Renal cortical epithelial cell (primary cell): ENCODE results near the gene ABL1. TPM values are rescaled to one million over a fixed set of nuclear protein-coding genes. Genes with fewer than 3 reads are reported as not detected.
"Not testable (repeated sequence)": the region's sequence is repeated elsewhere in the genome, so short reads cannot be mapped to it uniquely, and the experiment has no call there.

Experiments used
- DNase-seq: peaks from one replicate; pipeline ENCODE4 v3.0.0-alpha.2; 2011; ENCODE audit warnings: low read depth
- total RNA-seq: library from RNA; depleted of rRNA; stranded (reverse); fragments of >200 nt; gene quantifications from 2 replicates; pipeline ENCODE4 v1.2.3, GENCODE V29; 2014

ABL1 gene
- total RNA-seq: 42.4 and 94.1 TPM in 2 replicates

GRCh38 chr9:130834371-130835336, at the start of gene ABL1:
Gene ABL1 (plus strand): TSS chr9:130835254. CDS start chr9:130835447, 193 bp downstream.
- DNase-seq: peak; percentile 68

- DNase-seq: no peak
Observed at GRCh38 chr9:130785940-130786508, 49.0 kb upstream of the ABL1 start.

DNA sequence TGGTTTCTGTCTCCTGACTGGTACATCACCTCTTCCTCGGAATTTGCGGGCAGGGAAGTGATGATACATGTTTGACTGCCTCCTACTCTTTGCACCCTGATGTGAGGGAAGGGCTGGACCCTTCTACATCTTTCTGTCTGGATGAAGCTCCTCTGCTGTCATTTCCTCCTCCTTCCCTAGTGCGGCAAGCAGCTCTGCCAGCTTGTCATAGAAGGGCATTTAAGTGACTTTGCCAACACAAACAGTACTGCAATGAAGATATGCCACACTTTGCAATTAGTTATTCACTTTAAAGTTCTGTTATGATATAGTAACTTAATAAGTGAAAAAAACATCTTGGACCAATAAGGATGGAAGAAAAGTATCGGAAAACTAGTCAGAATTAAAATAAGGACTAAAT, 48.5 kb upstream of the ABL1 start:
- DNase-seq: no peak

DNA sequence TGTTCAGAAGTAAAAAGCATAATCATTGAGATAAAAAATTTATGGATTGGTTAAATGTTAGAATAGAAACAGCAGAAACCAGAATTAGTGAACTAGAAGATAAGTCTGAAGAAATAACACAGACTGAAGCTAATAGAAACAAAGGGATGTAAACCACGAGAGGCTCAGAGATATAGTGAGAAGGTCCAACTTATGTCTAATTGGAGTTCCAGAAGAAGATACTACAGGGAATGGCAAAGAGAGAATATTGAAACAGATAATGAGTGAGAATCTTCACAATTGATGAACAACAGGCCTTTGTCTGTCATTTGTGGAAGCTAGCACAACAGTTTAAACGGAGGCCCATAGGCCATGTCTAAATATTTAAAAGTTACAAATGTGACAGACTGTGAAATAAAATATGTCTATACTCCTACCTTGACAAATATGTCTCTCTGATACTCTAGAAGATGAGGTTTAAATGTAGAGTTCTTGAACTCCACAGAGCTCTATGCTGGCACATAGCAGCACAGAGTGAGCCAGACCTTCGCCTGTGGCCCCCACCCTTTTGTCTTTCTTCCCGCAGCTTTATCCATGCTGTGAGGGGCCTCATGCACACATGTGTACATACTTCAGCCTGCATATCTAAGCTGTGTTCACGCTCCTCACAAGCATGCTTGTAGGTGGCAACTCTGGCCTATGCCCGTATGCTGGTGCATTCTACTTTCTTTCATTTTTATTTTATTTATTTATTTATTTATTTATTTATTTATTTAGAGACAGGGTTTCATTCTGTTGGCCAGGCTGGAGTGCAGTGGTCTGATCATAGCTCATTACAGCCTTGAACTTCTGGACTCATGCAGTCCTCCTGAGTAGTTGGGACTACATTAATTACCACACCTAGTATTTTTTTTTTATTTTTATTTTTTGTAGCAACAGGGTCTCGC, 45.0 kb upstream of the ABL1 start:
- DNase-seq: no peak

DNA sequence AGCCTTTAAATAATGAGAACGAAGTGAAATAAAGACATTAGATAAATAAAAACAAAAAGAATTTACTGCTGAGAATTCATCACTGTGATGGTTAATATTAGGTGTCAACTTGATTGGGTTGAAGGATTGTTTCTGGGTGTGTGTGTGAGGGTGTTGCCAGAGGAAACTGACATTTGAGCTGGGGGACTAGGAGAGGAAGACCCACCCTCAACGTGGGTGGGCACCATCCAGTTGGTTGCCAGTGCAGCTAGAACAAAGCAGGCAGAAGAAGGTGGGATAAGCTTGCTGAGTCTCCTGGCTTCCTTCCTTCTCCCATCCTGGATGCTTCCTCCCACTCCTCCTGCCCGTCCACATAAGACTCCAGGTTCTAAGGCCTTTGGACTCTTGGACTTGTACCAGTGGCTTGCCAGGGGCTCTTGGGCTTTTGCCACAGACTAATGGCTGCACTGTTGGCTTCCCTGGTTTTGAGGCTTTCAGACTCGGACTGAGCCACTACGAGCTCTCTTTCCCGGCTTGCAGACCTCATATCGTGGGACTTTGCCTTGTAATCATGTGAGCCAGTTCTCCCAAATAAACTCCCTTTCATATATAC, 43.7 kb upstream of the ABL1 start:
- no peak for DNase-seq

DNA sequence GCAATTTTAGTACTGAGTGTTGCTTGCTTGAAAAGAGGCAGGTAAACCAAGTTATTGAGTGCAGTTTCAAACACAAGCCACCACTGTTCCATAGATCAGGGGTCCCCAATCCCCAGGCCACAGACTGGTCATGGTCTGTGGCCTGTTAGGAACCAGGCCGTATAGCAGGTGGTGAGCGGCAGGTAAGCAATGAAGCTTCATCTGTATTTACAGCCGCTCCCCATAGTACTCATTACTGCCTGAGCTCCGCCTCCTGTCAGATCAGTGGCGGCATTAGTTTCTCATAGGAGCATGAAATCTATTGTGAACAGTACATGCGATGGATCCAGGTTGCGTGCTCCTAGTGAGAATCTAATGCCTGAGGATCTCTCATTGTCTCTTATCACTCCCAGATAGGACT, 41.5 kb upstream of the ABL1 start:
- no peak for DNase-seq

DNA sequence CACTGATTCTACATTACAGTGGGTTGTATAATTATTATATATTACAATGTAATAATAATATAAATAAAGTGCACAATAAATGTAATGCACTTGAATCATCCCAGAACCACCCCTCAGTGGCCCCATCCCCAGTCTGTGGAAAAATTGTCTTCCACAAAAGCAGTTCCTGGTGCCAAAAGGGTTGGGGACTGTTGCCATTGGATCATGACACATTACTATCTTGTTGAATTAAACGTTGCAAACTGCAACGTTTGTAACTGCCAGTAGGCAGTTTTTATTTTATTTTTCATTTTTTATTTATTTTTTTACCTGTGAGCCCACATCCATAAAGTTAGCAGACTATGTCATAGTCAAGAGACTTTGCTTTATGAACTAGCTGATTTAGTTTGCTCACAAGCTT, 41.0 kb upstream of the ABL1 start:
- not testable (repeated sequence) for DNase-seq

GRCh38 chr9:130794423-130794822, 40.6 kb upstream of the ABL1 start:
- DNase-seq: peak; percentile 37

DNA sequence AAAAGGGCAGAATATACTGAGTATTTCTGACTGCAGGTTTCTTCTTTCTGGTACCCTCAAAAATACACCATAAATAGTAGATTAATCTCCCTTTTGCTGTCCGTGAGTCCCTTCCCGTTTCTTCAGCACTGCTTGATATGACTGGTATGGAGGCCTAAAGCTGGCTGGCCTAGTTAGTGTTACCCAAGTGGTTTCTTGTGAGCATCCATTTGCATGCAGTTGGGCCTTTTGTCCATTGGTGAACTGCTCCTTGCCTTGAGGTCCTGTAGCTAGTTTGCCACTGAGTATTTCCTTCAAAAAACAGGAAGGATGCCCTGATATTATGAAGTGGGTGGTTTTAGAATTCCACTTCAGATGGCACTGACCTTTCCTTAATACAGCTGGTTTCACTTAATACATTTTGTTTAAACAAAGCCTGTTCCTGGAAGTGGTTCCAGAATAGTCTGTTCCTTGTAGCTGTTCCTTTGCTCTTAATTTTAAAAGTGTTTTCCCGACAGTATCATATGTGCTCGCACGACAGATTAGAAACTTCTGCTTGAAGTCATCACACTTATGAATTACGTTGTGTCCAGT, 40.0 kb upstream of the ABL1 start:
- DNase-seq: no peak

DNA sequence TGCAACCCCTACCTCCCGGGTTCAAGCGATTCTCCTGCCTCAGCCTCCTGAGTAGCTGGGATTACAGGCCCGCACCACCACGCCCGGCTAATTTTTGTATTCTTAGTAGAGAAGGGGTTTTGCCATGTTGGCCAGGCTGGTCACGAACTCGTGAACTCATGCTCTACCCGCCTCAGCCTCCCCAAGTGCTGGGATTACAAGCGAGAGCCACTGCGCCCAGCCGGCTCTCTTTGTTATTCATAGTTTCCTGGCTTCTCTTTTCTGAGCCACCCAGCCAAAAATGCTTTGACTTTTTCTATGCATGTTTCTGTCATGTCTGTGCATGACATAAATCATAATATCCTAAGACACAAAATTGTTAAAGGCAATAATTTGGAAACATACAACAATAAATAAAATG, 31.9 kb upstream of the ABL1 start:
- DNase-seq: not testable (repeated sequence)

DNA sequence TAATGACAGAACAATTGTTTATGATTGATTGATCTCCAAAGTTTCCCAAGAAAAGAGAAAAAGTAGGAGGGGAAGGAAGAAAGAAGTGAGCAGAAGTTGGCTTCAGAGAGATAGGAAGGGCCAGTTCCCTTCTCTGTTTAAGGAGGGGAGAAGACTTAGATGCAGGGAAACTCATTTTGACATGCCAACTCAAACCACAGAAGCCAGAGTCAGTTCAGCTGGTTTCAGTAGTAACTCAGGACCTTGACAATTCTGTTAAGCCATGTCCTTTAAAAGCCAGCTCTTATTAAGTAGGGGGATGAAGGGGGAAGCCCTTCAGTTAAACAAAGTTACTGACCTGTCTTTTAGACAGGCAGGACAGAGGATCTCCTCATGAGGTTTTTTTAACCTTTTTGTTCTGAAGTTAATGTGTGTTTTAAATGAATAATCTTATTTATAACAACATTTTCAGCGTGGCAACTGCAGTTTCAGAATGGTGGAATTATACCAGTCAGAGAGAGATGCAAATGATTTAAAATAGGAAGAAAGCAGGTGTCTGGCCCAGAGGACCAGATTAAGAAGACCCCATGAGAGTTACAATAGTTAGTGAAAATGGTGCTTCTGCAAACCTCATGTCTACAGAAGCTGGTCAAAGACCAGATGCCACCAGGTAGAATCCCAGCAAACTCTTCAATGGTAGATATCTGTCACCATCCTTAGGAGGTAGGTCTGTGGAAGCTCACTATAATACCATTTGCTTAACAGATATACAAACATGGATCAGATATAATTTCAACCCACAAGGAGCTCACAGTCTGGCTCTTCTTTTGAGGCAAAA, 29.3 kb upstream of the ABL1 start:
- DNase-seq: peak; percentile 29

- DNase-seq: peak; percentile 33
Observed at GRCh38 chr9:130806327-130806716, 28.7 kb upstream of the ABL1 start.

- DNase-seq: no peak
Observed at GRCh38 chr9:130810609-130811136, 24.4 kb upstream of the ABL1 start.

DNA sequence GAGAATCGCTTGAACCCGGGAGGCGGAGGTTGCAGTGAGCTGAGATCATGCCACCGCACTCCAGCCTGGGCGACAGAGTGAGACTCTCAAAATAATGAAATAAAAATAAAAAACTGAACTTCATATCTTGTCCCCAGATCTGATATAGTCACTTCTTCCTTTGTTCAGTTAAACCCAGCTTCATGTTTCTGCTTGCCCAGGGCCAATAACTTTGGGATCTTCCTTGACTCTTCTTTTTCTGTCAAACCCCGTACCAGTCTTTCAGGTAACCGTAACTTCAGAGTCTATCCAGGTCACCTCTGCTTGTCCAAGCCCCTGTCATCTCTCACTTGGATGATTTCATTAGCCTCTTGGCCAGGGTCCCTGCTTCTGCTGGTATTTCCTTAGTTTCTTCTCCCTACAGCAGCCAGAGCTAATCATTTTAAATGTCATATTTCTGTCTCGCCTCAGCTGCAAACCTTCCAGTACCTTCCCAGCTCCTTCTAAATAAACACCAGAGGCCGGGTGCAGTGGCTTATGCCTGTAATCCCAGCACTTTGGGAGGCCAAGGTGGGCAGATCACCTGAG, 19.7 kb upstream of the ABL1 start:
- DNase-seq: no peak

DNA sequence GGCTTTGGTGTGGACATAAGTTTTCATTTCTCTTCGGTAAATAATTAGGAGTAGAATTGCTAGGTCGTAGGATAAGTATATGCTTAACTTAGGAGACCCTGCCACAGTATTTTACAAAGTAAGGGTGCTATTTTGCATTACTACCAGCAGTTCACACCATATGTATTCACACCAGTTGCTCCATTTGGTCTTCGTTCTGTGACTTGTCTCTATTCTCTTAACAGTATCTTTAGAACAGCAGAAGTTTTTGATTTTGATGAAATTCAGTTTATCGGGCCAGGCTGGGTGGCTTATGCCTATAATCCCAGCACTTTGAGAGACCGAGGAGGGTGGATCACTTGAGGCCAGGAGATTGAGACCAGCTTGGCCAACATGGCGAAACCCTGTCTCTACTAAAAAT, 17.1 kb upstream of the ABL1 start:
- DNase-seq: no peak

DNA sequence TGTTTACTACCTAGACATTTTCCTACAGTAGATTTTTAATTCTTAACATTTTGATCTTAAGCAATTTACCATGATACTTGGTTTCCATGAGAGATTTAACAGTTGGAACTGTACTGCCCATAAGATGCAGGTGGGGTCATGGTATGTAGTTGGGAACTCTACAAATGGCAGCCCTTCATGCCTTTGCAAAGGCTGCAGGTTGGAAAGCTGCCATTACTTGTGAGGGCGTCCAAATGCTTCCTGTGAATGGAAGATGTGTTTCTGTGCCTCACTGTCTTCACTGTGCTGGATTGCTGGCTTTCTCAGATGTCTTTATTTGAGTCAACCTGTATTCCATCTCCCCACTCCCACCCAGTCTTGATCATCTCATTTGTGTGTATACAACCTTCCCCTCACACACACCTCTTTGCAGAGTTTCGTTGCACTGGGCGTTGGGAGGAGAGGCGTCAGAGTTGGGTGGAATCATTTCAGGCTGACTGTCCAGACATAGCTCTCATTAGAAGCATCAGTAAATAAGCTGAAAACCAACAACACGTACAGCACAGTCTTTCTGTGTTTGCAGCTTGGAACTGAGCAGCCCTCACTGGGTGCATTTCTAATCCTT, 14.8 kb upstream of the ABL1 start:
- DNase-seq: no peak

DNA sequence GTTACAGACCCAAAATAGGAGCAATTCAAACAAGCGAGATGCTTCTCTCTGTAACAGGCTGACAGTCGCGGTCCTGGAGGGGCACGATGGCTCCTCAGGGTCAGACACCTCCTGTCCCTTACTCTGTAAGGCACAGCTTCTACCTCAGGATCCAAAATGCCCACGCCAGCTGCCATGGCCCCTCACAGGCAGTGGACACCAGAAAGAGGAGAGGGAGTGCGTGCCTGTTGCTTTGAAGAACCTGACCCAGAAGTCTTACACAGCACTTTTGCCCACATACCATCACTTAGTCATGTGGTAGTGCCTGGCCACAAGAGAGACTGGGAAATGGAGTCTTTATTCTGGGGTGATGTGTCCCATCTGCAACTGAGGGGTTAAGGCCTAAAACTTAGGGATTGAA, 11.6 kb upstream of the ABL1 start:
- peak; percentile 58 for DNase-seq

GRCh38 chr9:130824079-130824478, 11.0 kb upstream of the ABL1 start:
- no peak for DNase-seq

DNA sequence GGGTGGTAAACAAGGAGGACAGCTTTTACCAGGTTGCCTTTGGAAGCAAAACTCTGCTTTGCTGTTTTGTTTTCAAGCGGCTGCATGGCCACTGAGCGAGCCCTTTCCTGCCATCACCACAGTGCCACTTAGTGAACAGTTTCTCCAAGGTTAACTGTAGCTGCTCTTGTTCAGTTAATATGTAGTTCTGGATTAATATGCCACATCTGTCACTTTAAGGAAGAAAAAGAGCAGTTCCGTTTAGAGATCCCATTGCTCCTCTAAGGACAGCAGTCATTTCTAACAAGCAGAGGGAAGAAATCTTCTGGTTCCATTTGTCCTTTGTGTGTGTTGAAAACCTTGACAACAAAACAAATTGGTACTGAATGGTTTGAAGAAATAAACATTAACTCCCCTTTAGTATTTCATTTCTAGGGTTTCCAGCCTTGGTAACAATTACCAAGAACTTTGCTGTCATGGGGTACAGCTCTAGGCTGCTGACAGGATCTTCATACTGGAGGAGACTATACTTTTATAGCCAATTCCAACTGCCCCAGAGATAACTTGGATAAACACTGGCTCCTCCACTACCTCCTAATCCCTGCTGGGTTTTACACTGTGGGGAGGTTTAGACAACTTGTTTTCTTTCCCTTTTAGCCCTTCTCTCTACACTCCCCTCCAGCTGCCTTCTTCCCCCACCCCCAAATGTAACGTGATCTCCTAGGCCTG, 10.3 kb upstream of the ABL1 start:
- peak; percentile 80 for DNase-seq
